A549 (cell line): ENCODE results near the gene SSNA1.

Experiments used
- CBX2 ChIP-seq: fragments of 200-600 bp; sonication (generic); IDR thresholded peaks from 2 replicates; pipeline ENCODE4 v1.6.1; 2016; ENCODE audit warnings: low read depth, mild to moderate bottlenecking, borderline replicate concordance
- CHD2 ChIP-seq: fragments of 150-350 bp; IDR thresholded peaks from 2 replicates; pipeline ENCODE4 v1.6.1; 2014; ENCODE audit warnings: low read length; ENCODE audit not compliant: partially characterized antibody
- EP300 ChIP-seq, 2 experiments: fragments of >200 bp; sonication (Bioruptor Twin); formaldehyde crosslinking; IDR thresholded peaks; 2 replicates in 1 of 2; 3 replicates in 1 of 2; pipeline ENCODE4 v1.6.1; 2016 to 2017
- GATA3 ChIP-seq: IDR thresholded peaks from 2 replicates; pipeline ENCODE4 v1.6.1; 2012; ENCODE audit warnings: borderline replicate concordance
- NFE2L2 ChIP-seq: fragments of 150-350 bp; conservative IDR thresholded peaks from 2 replicates; pipeline ENCODE4 v1.6.1; 2014; ENCODE audit warnings: low read length
- PHF8 ChIP-seq: fragments of 200-600 bp; sonication (generic); IDR thresholded peaks from 2 replicates; pipeline ENCODE4 v1.6.1; 2016; ENCODE audit warnings: low read depth, mild to moderate bottlenecking, antibody characterized with exemption, moderate library complexity, borderline replicate concordance
- POLR2A ChIP-seq: IDR thresholded peaks from 2 replicates; pipeline ENCODE4 v1.6.1; 2012; ENCODE audit warnings: mild to moderate bottlenecking, low read length
- POLR2AphosphoS2 ChIP-seq: conservative IDR thresholded peaks from 2 replicates; pipeline ENCODE4 v1.6.1; 2012; ENCODE audit warnings: low read length, improper control_type of control experiment, inconsistent platforms
- RAD21 ChIP-seq, 2 experiments: fragments of >200 bp in 1 of 2; sonication (Bioruptor Twin) in 1 of 2; formaldehyde crosslinking in 1 of 2; IDR thresholded peaks in 1 of 2; conservative IDR thresholded peaks in 1 of 2; 2 replicates in 1 of 2; 3 replicates in 1 of 2; pipeline ENCODE4 v1.6.1; 2012 to 2018; ENCODE audit warnings: inconsistent platforms in 1 of 2
- TF ChIP-seq, protein P1 (sequence below): fragments of 450-650 bp; IDR thresholded peaks from 2 replicates; pipeline ENCODE4 v1.6.1; 2014; ENCODE audit warnings: antibody characterized with exemption
- TF ChIP-seq, protein P2 (sequence below): fragments of >200 bp; sonication (Bioruptor Twin); formaldehyde crosslinking; IDR thresholded peaks from 3 replicates; pipeline ENCODE4 v1.5.1; 2016
- TF ChIP-seq, protein P3 (sequence below): fragments of >200 bp; sonication (Bioruptor Twin); formaldehyde crosslinking; IDR thresholded peaks from 3 replicates; pipeline ENCODE4 v1.6.1; 2016

DNA sequence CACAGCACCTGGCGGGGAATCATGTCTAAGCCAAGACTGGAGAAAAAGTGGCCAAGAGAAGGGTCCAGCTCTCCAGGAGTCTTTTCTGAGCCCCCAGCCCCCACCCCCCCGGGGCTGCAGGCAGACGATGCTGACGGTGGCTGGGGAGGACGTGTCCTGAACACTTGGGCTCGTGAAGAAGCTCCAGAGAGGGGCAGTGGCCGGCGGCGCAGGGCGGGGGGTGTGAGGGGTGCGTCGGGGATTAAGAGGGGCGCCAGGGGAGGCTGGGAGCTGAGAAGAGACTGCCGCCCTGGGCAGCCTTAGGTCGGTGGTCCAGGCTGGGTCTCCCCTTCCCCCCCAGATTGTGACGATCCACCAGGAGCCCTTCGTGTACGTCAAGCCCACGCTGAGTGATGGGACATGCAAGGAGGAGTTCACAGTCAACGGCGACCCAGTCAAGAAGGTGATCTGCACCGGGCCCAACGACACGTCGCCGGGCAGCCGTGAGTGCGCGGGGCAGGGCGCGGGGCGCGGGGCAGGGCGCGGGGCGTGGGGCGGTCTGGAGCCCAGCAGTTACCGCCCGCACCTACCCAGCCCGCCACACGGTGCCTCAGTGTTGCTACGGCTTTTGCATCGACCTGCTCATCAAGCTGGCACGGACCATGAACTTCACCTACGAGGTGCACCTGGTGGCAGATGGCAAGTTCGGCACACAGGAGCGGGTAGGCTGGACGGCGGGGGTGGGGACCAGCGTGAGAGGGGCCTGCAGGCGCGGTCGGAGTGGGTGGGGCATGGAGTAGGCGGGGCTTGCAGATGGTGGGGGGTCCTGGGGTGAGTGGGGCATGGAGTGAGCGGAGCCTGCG, 27.5 kb upstream of the SSNA1 start:
- TF ChIP-seq POLR2A = no peak
- TF ChIP-seq GATA3 = no peak
- TF ChIP-seq, protein P1, sequence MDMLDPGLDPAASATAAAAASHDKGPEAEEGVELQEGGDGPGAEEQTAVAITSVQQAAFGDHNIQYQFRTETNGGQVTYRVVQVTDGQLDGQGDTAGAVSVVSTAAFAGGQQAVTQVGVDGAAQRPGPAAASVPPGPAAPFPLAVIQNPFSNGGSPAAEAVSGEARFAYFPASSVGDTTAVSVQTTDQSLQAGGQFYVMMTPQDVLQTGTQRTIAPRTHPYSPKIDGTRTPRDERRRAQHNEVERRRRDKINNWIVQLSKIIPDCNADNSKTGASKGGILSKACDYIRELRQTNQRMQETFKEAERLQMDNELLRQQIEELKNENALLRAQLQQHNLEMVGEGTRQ = no peak
- TF ChIP-seq, protein P2, sequence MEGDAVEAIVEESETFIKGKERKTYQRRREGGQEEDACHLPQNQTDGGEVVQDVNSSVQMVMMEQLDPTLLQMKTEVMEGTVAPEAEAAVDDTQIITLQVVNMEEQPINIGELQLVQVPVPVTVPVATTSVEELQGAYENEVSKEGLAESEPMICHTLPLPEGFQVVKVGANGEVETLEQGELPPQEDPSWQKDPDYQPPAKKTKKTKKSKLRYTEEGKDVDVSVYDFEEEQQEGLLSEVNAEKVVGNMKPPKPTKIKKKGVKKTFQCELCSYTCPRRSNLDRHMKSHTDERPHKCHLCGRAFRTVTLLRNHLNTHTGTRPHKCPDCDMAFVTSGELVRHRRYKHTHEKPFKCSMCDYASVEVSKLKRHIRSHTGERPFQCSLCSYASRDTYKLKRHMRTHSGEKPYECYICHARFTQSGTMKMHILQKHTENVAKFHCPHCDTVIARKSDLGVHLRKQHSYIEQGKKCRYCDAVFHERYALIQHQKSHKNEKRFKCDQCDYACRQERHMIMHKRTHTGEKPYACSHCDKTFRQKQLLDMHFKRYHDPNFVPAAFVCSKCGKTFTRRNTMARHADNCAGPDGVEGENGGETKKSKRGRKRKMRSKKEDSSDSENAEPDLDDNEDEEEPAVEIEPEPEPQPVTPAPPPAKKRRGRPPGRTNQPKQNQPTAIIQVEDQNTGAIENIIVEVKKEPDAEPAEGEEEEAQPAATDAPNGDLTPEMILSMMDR = no peak
- TF ChIP-seq NFE2L2 = no peak
- TF ChIP-seq PHF8 = no peak
- TF ChIP-seq RAD21 (conservative IDR thresholded peaks at IDR 0.05 in 1 of 2, IDR thresholded peaks at IDR 0.05 in 1 of 2) = no peak
- no peak for TF ChIP-seq POLR2AphosphoS2
- TF ChIP-seq CBX2 = no peak
- TF ChIP-seq CHD2 = no peak
- TF ChIP-seq EP300 (IDR thresholded peaks at IDR 0.05) = no peak
- TF ChIP-seq, protein P3, sequence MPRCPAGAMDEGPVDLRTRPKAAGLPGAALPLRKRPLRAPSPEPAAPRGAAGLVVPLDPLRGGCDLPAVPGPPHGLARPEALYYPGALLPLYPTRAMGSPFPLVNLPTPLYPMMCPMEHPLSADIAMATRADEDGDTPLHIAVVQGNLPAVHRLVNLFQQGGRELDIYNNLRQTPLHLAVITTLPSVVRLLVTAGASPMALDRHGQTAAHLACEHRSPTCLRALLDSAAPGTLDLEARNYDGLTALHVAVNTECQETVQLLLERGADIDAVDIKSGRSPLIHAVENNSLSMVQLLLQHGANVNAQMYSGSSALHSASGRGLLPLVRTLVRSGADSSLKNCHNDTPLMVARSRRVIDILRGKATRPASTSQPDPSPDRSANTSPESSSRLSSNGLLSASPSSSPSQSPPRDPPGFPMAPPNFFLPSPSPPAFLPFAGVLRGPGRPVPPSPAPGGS = no peak
